Neural progenitor cell (in vitro differentiated cells): ENCODE data around the gene PF4V1. TPM values are rescaled to one million over a fixed set of nuclear protein-coding genes. Genes with fewer than 3 reads are reported as not detected.
"Not testable (repeated sequence)": the region's sequence is repeated elsewhere in the genome, so short reads cannot be mapped to it uniquely, and the experiment has no call there.

ENCODE experiments used
- DNase-seq: peaks from one replicate; pipeline ENCODE4 v3.0.0-alpha.2; 2016; ENCODE audit warnings: low spot score
- H2AFZ ChIP-seq: fragments of 200-600 bp; sonication (generic); replicated peaks from 2 replicates; pipeline ENCODE4 v1.6.1; 2016; ENCODE audit warnings: antibody characterized with exemption
- H3F3A ChIP-seq: fragments of 200-600 bp; sonication (generic); 2 replicates; pipeline ENCODE4 v1.6.1; 2016; ENCODE audit warnings: antibody characterized with exemption, low read depth
- H3K27ac ChIP-seq: fragments of 200-600 bp; sonication (generic); 2 replicates; pipeline ENCODE4 v1.5.1; 2016; ENCODE audit warnings: mild to moderate bottlenecking
- H3K27me3 ChIP-seq: fragments of 200-600 bp; sonication (generic); 2 replicates; pipeline ENCODE4 v1.6.1; 2016; ENCODE audit warnings: mild to moderate bottlenecking, moderate library complexity
- H3K36me3 ChIP-seq: fragments of 200-600 bp; sonication (generic); 2 replicates; pipeline ENCODE4 v1.5.1; 2016
- H3K4me1 ChIP-seq: fragments of 200-600 bp; sonication (generic); 2 replicates; pipeline ENCODE4 v1.6.1; 2016; ENCODE audit warnings: mixed run types
- H3K4me2 ChIP-seq: fragments of 200-600 bp; sonication (generic); 2 replicates; pipeline ENCODE4 v1.6.1; 2016
- H3K4me3 ChIP-seq: fragments of 200-600 bp; sonication (generic); 2 replicates; pipeline ENCODE4 v1.5.1; 2016
- H3K79me2 ChIP-seq: fragments of 200-600 bp; sonication (generic); 2 replicates; pipeline ENCODE4 v1.6.1; 2016; ENCODE audit warnings: low read depth
- H3K9ac ChIP-seq: fragments of 200-600 bp; sonication (generic); 2 replicates; pipeline ENCODE4 v1.6.1; 2016
- H3K9me3 ChIP-seq: fragments of 200-600 bp; sonication (generic); 2 replicates; pipeline ENCODE4 v1.5.1; 2016; ENCODE audit warnings: low read depth
- H4K20me1 ChIP-seq: fragments of 200-600 bp; sonication (generic); 2 replicates; pipeline ENCODE4 v1.6.1; 2016; ENCODE audit warnings: low read depth
- H3K27ac Mint-ChIP-seq: 3 replicates; pipeline ENCODE4 v1.8.0; 2021; ENCODE audit warnings: mixed read lengths
- H3K27me3 Mint-ChIP-seq: 2 replicates; pipeline ENCODE4 v1.8.0; 2022; ENCODE audit warnings: low read depth, mild to moderate bottlenecking, inconsistent platforms, moderate library complexity, mixed read lengths; ENCODE audit not compliant: insufficient read depth
- H3K36me3 Mint-ChIP-seq: 3 replicates; pipeline ENCODE4 v1.8.0; 2021; ENCODE audit warnings: mixed read lengths
- H3K4me1 Mint-ChIP-seq: 3 replicates; pipeline ENCODE4 v1.8.0; 2021; ENCODE audit warnings: mixed read lengths
- H3K4me3 Mint-ChIP-seq: 3 replicates; pipeline ENCODE4 v1.8.0; 2021; ENCODE audit warnings: mild to moderate bottlenecking, moderate library complexity, mixed read lengths
- H3K9me3 Mint-ChIP-seq: 3 replicates; pipeline ENCODE4 v1.8.0; 2020; ENCODE audit warnings: mixed read lengths
- EZH2 ChIP-seq: fragments of 200-600 bp; sonication (generic); IDR thresholded peaks from 2 replicates; pipeline ENCODE4 v1.6.1; 2017; ENCODE audit warnings: antibody characterized with exemption, mild to moderate bottlenecking, moderate library complexity
- EZH2phosphoT487 ChIP-seq: fragments of 200-600 bp; sonication (generic); IDR thresholded peaks from 2 replicates; pipeline ENCODE4 v1.6.1; 2017; ENCODE audit warnings: antibody characterized with exemption
- total RNA-seq: library from RNA; depleted of rRNA; stranded (reverse); fragments of >200 nt; gene quantifications from 2 replicates; pipeline ENCODE4 v1.2.3, GENCODE V29; 2015; ENCODE audit warnings: low replicate concordance
- TF ChIP-seq, protein P1 (sequence below): fragments of 200-600 bp; sonication (generic); IDR thresholded peaks from 2 replicates; pipeline ENCODE4 v1.5.1; 2017; ENCODE audit warnings: antibody characterized with exemption, mild to moderate bottlenecking

PF4V1 gene
- total RNA-seq, 1 donor from 2014 or later, result not detected

DNA sequence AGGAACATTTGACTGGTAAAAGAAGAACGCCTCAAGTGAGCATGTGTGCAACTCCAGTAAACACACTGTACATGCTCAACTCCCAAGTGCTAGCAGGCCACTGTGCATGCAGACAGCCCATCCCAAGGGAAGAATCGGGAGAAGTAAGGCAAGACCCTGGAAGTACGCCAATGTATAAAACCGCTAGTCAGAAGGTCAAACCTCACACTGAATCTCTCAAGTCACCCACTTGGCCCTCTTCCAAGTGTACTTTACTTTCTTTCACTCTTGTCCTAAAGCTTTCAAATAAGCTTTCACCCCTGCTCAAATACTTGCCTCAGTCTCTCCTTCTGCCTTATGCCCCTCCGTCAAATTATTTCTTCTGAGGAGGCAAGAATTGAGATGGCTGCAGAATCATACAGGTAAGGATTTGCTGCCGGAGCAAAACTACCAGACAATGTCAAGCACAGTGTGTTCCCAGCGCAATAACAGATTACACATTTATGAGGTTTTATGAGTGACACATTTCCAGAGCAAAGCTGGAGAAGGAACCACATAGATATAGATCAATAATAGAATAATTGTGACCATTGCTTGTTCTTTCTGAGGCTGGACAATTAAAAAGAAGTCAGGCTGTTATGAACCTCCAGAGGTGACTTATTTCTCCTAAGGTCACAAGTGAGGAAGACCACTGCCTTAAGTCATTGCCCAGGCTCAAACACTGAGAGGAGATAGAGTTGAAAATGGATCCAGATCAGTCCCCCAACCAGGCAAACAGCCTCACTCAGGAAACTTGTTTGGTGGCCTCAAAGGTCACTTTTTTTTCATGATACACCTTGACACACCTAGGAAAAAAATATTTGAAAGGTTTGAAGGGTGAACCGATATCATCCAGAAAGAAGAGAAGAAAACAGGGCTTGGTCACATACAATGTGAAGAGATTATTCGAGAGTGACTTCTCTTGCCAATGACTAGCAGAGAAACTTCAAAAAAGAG is 42.4 kb downstream of the PF4V1 start:
- H3K36me3 ChIP-seq, result no peaks in the 10 kb centered on the region
- no peak overlapping the region for H3K27ac ChIP-seq
- H3K27ac Mint-ChIP-seq, result no peak overlapping the region
- H3K4me3 ChIP-seq, result no peak overlapping the region
- no peaks in the 10 kb centered on the region for H3K27me3 ChIP-seq
- no peaks in the 10 kb centered on the region for H3K4me1 ChIP-seq
- H3K4me1 Mint-ChIP-seq, result peaks cover 8% of the 10 kb centered on the region
- no peak overlapping the region for H3K4me3 Mint-ChIP-seq
- peaks cover 2% of the 10 kb centered on the region for H3K27me3 Mint-ChIP-seq
- no peaks in the 10 kb centered on the region for H4K20me1 ChIP-seq
- no peaks in the 10 kb centered on the region for H3K79me2 ChIP-seq
- H3K36me3 Mint-ChIP-seq, result no peaks in the 10 kb centered on the region
- no peaks in the 10 kb centered on the region for H3F3A ChIP-seq
- H3K9ac ChIP-seq, result no peak overlapping the region
- no peaks in the 10 kb centered on the region for H3K9me3 Mint-ChIP-seq
- H3K9me3 ChIP-seq, result no peaks in the 10 kb centered on the region
- no peak overlapping the region for H2AFZ ChIP-seq
- no peak overlapping the region for H3K4me2 ChIP-seq
- DNase-seq, result no peak
- TF ChIP-seq EZH2phosphoT487, result no peak
- TF ChIP-seq EZH2, result no peak
- TF ChIP-seq, protein P1, sequence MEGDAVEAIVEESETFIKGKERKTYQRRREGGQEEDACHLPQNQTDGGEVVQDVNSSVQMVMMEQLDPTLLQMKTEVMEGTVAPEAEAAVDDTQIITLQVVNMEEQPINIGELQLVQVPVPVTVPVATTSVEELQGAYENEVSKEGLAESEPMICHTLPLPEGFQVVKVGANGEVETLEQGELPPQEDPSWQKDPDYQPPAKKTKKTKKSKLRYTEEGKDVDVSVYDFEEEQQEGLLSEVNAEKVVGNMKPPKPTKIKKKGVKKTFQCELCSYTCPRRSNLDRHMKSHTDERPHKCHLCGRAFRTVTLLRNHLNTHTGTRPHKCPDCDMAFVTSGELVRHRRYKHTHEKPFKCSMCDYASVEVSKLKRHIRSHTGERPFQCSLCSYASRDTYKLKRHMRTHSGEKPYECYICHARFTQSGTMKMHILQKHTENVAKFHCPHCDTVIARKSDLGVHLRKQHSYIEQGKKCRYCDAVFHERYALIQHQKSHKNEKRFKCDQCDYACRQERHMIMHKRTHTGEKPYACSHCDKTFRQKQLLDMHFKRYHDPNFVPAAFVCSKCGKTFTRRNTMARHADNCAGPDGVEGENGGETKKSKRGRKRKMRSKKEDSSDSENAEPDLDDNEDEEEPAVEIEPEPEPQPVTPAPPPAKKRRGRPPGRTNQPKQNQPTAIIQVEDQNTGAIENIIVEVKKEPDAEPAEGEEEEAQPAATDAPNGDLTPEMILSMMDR, result no peak

DNA sequence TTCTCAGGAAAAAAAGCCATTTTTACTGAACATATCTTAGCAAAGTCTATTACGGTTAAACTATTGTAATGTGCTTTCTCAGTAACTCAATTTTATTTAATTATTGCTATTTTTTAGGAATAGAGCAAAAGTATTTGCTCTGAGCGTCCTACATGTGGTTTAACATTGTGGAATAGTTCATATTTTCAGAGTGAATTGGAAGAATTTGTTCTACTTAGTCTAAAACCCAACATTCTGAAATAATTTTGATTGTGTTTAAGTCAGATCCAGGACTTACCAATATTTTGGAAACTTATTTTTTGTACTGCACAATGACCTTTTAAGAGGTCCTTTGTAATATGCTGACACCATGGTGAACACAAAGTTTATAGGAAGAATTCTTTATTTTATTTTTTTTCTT is 43.3 kb downstream of the PF4V1 start:
- no peaks in the 10 kb centered on the region for H3K36me3 Mint-ChIP-seq
- no peaks in the 10 kb centered on the region for H3K79me2 ChIP-seq
- no peak overlapping the region for H3K9ac ChIP-seq
- H3K27ac Mint-ChIP-seq, result no peak overlapping the region
- H3K27me3 Mint-ChIP-seq, result peaks cover 4% of the 10 kb centered on the region
- no peak overlapping the region for H3K4me3 Mint-ChIP-seq
- no peaks in the 10 kb centered on the region for H3K4me1 ChIP-seq
- no peaks in the 10 kb centered on the region for H3F3A ChIP-seq
- no peaks in the 10 kb centered on the region for H3K36me3 ChIP-seq
- H3K9me3 ChIP-seq, result no peaks in the 10 kb centered on the region
- H3K27ac ChIP-seq, result no peak overlapping the region
- no peaks in the 10 kb centered on the region for H3K9me3 Mint-ChIP-seq
- no peak overlapping the region for H3K4me3 ChIP-seq
- peaks cover 13% of the 10 kb centered on the region for H3K4me1 Mint-ChIP-seq
- TF ChIP-seq EZH2phosphoT487, result no peak
- TF ChIP-seq EZH2, result no peak
- TF ChIP-seq, protein P1, result no peak
- no peak for DNase-seq
- no peak overlapping the region for H3K4me2 ChIP-seq
- no peaks in the 10 kb centered on the region for H3K27me3 ChIP-seq
- no peak overlapping the region for H2AFZ ChIP-seq
- H4K20me1 ChIP-seq, result no peaks in the 10 kb centered on the region

DNA sequence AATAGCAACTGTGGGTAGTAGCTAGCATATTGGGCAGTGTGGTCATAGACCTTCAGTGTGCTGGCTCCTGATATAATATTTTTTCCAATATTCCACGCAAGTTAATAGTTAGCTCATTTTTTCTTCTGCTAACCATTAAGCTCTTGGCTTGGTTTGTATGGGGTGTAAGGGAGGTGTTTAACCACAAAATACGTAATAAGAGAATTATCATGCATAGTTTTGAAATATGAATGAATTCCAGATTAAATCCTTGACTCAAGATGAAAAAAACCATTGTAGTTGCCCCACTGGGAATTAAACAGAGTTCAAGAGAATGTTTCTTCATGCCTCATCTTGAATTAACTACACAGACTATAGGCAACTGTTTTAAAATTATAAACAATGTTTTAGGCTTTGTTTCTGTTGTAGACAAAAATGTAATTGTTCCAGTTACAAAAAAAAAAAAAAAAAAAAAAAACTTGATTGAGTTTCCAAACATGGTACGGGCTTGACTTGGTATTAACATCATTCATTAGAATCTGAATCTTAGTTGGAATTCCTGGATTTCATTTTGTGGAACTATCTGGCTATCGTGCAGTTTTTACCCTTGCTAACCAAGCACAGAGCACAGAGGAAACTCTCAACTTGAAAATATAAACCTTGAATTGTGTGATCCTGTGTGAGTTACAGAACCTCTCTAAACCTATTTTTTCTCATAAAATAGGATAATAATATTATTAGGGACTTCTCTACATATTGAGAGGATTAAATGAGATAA is 44.5 kb downstream of the PF4V1 start:
- Mint-ChIP-seq H3K36me3 (no peaks in the 10 kb centered on the region), H3K9me3 (no peaks in the 10 kb centered on the region)

DNA sequence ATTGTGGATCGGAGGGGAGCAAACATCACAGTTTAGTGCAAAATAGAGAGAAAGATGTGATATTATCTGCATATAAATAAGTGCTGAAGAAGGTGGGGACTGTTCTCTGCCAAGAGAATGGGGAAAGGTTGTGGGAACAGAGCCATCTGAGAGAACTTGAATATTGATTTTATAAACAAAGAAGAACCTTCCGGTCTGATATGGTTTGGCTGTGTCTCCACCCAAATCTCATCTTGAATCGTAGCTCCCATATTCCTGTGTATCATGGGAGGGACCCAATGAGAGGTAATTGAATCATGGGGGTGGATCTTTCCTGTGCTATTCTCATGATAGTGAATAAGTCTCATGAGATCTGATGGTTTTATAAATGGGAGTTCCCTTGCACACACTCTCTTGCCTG is 46.2 kb downstream of the PF4V1 start:
- H3K36me3 ChIP-seq, H3K4me2 ChIP-seq, H2AFZ ChIP-seq, H3K9ac ChIP-seq, H3F3A ChIP-seq, DNase-seq, H3K4me3 Mint-ChIP-seq, H3K27me3 ChIP-seq, H3K27me3 Mint-ChIP-seq, H3K9me3 Mint-ChIP-seq, H4K20me1 ChIP-seq, H3K36me3 Mint-ChIP-seq, H3K9me3 ChIP-seq, H3K27ac ChIP-seq, H3K4me3 ChIP-seq, H3K4me1 ChIP-seq, H3K79me2 ChIP-seq, H3K27ac Mint-ChIP-seq: not testable (repeated sequence)
- H3K4me1 Mint-ChIP-seq, result peaks cover 12% of the 10 kb centered on the region

More for the DNA sequence above, 44.5 kb downstream of the PF4V1 start:
- Histone ChIP-seq H3K9ac (no peak overlapping the region), H3K4me3 (no peak overlapping the region), H4K20me1 (no peaks in the 10 kb centered on the region), H3K4me2 (no peak overlapping the region), H3K27ac (no peak overlapping the region), H3K4me1 (no peaks in the 10 kb centered on the region), H3K9me3 (no peaks in the 10 kb centered on the region), H3K36me3 (no peaks in the 10 kb centered on the region), H2AFZ (no peak overlapping the region), H3K27me3 (no peaks in the 10 kb centered on the region), H3K79me2 (no peaks in the 10 kb centered on the region), H3F3A (no peaks in the 10 kb centered on the region)
- TF ChIP-seq, protein P1, result no peak
- TF ChIP-seq EZH2phosphoT487 (no peak), EZH2 (no peak)
- Mint-ChIP-seq H3K4me1 (peaks cover 10% of the 10 kb centered on the region), H3K4me3 (no peak overlapping the region), H3K27me3 (peaks cover 4% of the 10 kb centered on the region), H3K27ac (no peak overlapping the region)
- DNase-seq, result no peak
